SKM-1 treated with dmso at 0.1 percent for 144 hours (cell line): Measurements from ENCODE around the gene UBXN6.

Experiments used
- DNase-seq: peaks from one replicate; lab custom pipeline; 2025; ENCODE audit not compliant: unreplicated experiment; lab: John Stamatoyannopoulos, UW

The UBXN6 gene

GRCh38 chr19:4442819-4443146 is 14.8 kb downstream of the UBXN6 start:
- no peak for DNase-seq

GRCh38 chr19:4441994-4442818 is 15.4 kb downstream of the UBXN6 start:
- no peak for DNase-seq

- DNase-seq: no peak
Observed at GRCh38 chr19:4439243-4439642, 18.4 kb downstream of the UBXN6 start.

DNA sequence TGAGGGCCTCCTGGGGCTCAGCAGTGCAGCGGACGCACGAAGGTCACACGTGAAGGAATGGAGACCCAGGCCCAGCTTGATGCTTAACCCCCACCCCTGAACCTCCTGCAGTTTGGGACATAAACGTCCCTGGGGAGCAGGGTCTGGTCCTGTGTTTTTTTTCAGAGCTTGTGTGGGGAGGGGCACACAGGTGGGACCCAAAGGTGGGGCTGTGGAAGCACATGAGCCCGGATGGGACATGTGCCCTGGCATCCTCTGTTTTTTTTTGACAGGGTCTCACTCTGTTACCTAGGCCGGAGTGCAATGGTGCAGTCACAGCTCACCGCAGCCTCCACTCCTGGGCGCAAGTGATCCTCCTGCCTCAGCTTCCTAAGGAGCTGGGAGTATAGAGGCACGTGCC is 20.5 kb downstream of the UBXN6 start:
- no peak for DNase-seq

- no peak for DNase-seq
Observed at GRCh38 chr19:4436231-4436630, 21.4 kb downstream of the UBXN6 start.

DNA sequence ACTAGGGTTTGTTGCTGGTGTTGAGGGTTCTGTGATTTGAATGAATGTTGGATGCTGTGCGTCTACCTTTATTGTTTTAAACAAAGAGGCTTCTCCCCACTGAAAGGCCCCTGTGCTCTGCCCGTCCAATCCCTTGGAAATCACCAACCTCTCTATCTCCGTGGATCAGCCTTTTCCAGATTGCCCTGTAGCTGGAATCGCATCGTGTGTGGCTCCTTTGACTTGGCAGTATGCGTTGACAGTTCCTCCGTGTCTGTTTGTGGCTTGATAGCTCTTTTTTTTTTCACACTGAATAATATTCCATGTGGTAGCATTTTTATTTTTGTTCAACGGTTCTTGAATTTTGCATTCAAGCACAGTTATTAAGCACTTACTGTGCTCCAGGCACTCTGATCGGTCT is 23.2 kb downstream of the UBXN6 start:
- DNase-seq: no peak

GRCh38 chr19:4432918-4433506 is 24.6 kb downstream of the UBXN6 start:
- DNase-seq: no peak

GRCh38 chr19:4431808-4432674 is 25.6 kb downstream of the UBXN6 start:
- peak; percentile 77 for DNase-seq

DNA sequence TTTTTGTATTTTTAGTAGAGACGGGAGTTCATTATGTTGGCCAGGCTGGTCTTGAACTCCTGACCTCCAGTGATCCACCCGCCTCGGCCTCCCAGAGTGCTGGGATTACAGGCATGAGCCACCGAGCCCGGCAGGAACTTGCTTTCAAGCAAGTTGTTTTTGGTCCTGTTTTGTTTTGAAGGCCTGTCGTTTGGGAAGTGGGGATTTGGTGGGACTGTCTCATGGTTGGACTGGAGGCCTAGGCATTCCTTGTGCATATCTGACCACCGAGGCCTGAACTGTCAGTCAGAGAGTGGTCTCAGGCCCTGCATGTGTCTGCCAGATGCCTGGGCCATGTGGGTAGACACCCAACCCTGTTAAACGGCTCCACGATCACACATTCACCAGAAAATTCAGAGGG is 26.3 kb downstream of the UBXN6 start:
- DNase-seq: no peak

GRCh38 chr19:4430760-4431159 is 26.8 kb downstream of the UBXN6 start:
- peak; percentile 63 for DNase-seq

- DNase-seq: no peak
Observed at GRCh38 chr19:4429771-4430171, 27.8 kb downstream of the UBXN6 start.

DNA sequence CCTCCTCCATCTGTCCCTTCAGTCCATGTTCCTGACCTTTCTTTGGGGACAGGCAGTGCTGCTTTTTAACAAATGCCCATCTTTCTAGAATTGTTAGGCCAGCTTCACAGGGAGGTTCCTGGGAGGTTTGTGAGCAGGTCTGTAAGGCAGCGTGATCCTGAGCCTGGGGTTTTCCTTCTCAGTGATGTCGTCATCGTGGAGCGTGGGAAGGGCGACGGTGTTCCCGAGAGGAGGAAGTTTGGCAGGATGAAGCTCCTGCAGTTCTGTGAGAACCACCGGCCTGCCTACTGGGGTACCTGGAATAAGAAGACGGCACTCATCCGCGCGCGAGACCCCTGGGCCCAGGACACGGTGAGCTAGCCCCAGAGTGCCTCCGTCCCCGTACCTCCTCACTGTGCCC is 28.3 kb downstream of the UBXN6 start:
- no peak for DNase-seq

DNA sequence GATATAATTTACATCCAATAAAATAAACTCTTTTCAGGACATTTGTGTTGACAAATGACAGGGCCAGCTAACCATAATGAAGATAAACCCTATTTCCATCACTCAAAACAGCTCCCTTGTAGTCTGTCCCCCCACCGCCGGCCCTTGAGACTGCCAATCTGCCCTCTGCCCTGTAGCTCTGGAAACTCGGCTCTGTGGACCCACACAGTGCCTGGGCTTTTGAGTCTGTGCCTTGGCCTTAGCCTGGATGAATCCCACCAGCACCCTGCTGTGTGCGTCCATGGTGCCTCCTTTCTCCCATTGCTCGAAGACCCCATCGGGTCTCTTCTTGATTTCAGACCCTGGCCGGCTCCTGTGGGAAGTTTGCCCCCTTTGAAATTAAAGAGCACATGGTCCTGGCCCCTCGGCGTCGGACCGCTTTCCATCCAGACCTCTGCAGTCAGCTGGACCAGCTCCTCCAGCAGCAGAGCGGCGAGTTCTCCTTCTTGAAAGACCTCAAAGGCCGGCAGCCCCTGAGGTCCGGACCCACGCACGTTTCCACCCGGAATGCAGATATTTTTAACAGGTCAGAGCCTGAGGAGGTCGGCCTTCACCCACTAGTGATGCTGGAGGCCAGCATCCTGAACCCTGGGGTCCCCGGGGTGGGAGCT is 29.1 kb downstream of the UBXN6 start:
- DNase-seq: no peak

GRCh38 chr19:4425537-4425936 is 32.1 kb downstream of the UBXN6 start:
- DNase-seq: no peak

DNA sequence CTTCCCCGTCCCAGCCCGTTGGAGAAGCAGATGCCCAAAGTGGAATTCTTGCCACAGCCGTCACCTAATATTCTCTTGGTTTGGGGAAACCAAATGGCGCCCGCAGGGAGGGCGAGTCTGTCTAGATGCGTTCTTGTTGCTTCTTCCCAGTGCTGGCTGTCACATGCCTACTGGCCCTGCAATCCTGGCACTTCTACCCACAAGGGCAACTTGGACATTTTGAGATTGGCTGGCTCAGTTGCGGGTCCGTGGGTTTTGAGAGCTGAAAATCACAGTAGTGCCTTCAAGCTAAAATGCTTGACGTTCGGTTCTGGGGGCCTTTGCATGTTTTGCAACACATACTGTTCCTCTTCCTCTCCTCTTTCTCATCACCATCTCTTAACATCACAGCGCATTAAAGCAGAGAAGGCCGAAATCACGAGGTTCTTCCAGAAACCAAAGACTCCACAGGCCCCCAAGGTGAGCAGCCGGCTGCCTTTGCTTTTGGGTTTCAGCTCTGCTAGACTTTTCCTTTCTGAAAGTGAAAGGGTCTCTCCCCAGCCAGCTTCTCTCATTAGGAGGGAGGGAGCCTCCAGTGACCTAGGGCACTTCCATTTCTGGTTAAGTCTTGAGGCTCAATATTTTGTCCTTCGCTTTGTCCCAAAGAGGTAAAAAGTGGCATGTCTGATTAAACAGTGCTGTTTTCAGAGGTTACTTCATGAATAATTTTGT is 34.0 kb downstream of the UBXN6 start:
- DNase-seq: no peak

DNA sequence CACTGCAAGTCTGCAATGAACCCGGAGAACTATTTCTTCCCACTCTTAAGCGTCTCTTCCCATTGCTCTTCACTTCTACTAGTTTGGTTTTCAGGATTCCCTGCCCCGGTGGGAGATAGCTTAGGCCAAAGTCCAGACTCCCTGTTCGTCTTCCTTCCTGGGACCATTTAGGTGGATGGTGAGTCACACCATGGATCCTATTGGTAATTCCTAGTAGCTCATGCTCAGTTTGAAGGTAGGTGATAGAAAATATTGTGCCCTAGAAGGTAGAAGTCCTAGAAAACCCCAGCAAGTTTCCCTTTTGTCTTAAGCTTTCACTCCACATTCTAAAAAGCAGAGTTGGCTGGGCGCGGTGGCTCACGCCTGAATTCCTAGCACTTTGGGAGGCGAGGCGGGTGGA is 41.3 kb downstream of the UBXN6 start:
- no peak for DNase-seq

DNA sequence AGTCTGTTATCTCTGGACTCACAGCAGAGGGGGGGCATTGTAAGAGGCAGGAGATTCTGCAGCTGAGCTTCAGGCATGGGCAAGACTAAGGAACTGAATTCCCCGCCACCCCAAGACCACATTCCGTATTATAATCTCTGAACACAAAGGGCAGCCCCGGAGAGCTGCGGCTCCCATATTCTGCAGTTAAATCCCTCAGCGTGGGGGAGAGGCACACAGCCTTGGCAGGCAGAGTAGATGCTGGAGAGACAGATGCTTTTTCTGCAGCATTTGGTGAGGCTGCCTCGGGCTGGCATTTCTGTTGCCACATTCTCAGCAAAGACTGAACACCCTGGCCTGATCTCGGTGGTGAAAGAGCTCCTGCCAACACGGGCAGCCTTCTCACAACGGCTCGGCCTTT is 42.2 kb downstream of the UBXN6 start:
- no peak for DNase-seq

DNA sequence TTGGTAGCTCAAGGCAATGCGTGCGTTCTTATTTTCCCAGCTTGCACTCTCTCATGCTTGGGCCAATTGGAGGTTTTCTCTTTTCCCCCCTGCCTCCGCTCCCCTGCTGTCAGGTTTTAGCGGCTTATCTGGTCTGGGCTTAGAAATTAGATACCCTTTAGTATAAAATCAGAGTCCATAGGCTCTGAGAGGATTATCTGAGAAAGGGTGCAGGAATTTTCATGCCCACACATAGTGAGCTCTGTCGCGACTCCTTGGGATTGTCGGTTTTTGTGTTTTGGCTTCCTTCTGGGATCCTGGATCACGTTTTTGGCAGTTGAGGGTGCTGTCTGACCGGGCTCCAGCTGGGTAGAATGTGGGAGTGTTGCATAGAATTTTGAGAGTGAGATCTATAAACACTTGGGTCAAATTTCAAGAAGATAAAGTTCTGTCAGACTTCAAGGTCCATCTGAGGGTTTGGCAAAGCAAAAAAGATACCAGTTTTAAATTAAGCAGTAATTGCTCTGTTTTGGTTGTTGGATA is 42.7 kb downstream of the UBXN6 start:
- no peak for DNase-seq

GRCh38 chr19:4414144-4414799 is 43.3 kb downstream of the UBXN6 start:
- DNase-seq: no peak

GRCh38 chr19:4413588-4413987 is 44.0 kb downstream of the UBXN6 start:
- DNase-seq: no peak
